GM06990 (cell line): ENCODE measurements around the gene CUBN.
"Not testable (repeated sequence)": the region's sequence is repeated elsewhere in the genome, so short reads cannot be mapped to it uniquely, and the experiment has no call there.

Source experiments
- DNase-seq: peaks from one replicate; pipeline ENCODE4 v3.0.0-alpha.2; 2011; ENCODE audit not compliant: insufficient read length; ENCODE audit errors: extremely low read depth
- H3K27me3 ChIP-seq: replicated peaks from 2 replicates; pipeline ENCODE4 v1.6.0; 2011; ENCODE audit warnings: low read length; ENCODE audit not compliant: control insufficient read depth, insufficient read depth
- H3K36me3 ChIP-seq: 2 replicates; pipeline ENCODE4 v1.5.1; 2011; ENCODE audit warnings: low read length; ENCODE audit not compliant: control insufficient read depth, insufficient read depth
- H3K4me3 ChIP-seq: replicated peaks from 2 replicates; pipeline ENCODE4 v1.5.1; 2011; ENCODE audit warnings: low read depth, mild to moderate bottlenecking, control low read depth, low read length
- CTCF ChIP-seq: IDR thresholded peaks from 2 replicates; pipeline ENCODE4 v1.5.1; 2011; ENCODE audit warnings: low read length, control low read depth, mild to moderate bottlenecking, inconsistent platforms; ENCODE audit not compliant: insufficient read depth, poor library complexity, severe bottlenecking

Gene CUBN

GRCh38 chr10:17122052-17122451 is 7.6 kb downstream of the CUBN start:
- TF ChIP-seq CTCF: no peak
- no peaks in the 10 kb centered on the region; the same call in 1 of the 2 replicates for H3K27me3 ChIP-seq
- H3K4me3 ChIP-seq: no peak overlapping the region
- DNase-seq: no peak
- H3K36me3 ChIP-seq: no peaks in the 10 kb centered on the region

DNA sequence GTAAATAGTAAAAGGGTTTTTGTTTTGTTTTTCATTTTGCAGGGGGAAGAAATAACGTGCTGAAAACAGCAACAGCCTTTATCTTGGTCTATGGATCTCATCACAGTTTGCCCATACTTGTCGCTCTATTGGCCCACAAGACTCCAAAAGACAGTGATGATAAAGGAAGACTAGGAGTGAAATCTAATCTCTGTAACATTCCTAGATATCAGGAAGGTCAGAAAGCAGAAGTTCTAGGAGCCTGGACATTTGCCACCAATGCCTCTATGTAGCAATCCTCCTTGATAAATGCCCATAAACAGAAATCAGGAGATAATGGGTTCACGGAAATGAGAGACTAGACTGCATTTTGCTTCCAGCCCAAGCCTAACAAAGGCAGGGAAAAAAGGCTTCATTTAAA is 8.9 kb downstream of the CUBN start:
- no peak for TF ChIP-seq CTCF
- Histone ChIP-seq H3K4me3 (no peak overlapping the region), H3K36me3 (no peaks in the 10 kb centered on the region), H3K27me3 (no peaks in the 10 kb centered on the region)
- no peak for DNase-seq

- Histone ChIP-seq H3K27me3 (no peaks in the 10 kb centered on the region), H3K4me3 (no peak overlapping the region), H3K36me3 (no peaks in the 10 kb centered on the region)
- DNase-seq: no peak
- TF ChIP-seq CTCF: no peak
Measured at GRCh38 chr10:17119845-17120244, 9.8 kb downstream of the CUBN start.

DNA sequence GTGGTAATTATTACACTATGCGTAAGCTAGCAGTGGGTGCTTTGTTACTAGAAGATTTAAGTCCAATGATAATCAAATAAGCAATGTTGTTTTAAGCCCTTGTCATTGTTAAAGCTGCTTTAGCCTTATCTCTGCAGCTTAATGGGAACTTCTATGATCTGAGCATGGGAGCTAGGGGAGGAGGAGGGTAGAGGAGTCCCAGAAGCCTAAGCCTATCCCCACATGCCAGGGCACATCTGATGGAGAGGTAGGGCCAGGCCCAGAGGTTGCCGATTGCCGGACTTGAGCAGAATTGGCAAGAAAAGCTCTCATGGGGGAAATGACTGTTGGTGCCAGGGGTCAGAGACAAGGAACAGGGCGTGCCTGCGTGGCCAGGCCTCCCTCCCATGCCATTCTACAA is 13.4 kb downstream of the CUBN start:
- no peak for DNase-seq
- Histone ChIP-seq H3K4me3 (no peak overlapping the region), H3K36me3 (no peaks in the 10 kb centered on the region), H3K27me3 (no peaks in the 10 kb centered on the region)
- no peak for TF ChIP-seq CTCF

- no peak overlapping the region for H3K4me3 ChIP-seq
- TF ChIP-seq CTCF: no peak
- no peaks in the 10 kb centered on the region for H3K36me3 ChIP-seq
- no peak for DNase-seq
- no peaks in the 10 kb centered on the region for H3K27me3 ChIP-seq
Measured at GRCh38 chr10:17115683-17116082, 13.9 kb downstream of the CUBN start.

- not testable (repeated sequence) for H3K27me3 ChIP-seq, H3K4me3 ChIP-seq, H3K36me3 ChIP-seq, DNase-seq
Measured at GRCh38 chr10:17114878-17115444, 14.7 kb downstream of the CUBN start.
